GM21723 (cell line): ENCODE measurements around the gene TRERF1.

Source experiments
- ATAC-seq: cut with Tn5 transposase; IDR thresholded peaks from one replicate; pipeline ENCODE4 v1.9.1; 2021; ENCODE audit warnings: mild to moderate bottlenecking, moderate library complexity; ENCODE audit not compliant: unreplicated experiment

Gene TRERF1

DNA sequence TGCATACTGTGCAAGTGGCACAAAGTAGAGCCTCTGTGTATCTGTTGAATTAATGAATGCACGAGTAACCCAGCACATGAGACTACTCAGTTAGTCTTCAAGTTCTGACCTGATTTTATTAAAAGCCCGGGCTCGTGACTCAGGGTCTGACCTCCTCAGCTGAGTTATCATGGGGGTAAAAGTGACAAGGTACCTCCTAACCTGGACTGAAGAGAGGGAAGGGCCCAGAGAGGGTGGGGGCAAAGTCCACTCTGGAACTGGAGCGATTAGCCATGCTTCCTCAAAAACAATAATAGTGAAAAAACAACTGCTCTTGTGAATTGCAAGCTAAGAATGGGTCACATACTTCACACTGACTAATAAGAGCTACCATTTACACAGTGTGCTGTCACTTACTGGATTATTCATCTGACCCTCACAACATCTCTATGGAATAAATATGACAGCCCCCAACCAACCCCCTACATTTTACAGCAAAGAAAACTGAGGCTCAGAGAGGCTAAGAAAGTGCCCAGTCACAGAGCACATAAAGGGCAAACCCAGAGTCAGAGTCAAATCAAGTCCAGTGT lies 26.7 kb downstream of the TRERF1 start:
- no peak for ATAC-seq

- ATAC-seq, result no peak
These were observed 28.5 kb downstream of the TRERF1 start for GRCh38 chr6:42423244-42423643.

GRCh38 chr6:42420741-42421140 lies 31.0 kb downstream of the TRERF1 start:
- ATAC-seq, result no peak

- no peak for ATAC-seq
These were observed 32.0 kb downstream of the TRERF1 start for GRCh38 chr6:42419490-42420280.

- no peak for ATAC-seq
These were observed 33.0 kb downstream of the TRERF1 start for GRCh38 chr6:42418724-42419123.

DNA sequence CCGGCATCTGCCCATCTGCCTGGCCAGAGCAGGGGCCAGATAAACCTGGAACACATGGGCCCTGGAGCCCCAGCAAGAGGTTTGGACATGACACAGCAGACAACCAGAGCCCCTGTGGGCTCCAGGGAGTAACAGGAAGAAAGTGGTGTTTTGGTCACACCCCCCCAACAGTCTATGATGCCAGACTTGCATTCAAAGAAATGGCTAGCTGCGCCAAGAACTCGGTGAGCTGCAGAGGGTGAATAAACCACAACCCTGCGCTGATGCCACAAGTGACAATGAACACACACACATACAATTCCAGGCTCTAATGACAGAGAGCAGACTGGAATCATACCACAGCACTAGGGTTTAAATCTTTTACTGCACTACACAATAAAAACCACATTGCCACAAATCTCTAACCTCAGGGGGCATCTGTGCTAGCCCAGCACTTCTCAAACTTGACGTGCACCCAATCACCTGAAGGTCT lies 34.0 kb downstream of the TRERF1 start:
- ATAC-seq, result no peak

- no peak for ATAC-seq
These were observed 40.3 kb downstream of the TRERF1 start for GRCh38 chr6:42411406-42411805.

DNA sequence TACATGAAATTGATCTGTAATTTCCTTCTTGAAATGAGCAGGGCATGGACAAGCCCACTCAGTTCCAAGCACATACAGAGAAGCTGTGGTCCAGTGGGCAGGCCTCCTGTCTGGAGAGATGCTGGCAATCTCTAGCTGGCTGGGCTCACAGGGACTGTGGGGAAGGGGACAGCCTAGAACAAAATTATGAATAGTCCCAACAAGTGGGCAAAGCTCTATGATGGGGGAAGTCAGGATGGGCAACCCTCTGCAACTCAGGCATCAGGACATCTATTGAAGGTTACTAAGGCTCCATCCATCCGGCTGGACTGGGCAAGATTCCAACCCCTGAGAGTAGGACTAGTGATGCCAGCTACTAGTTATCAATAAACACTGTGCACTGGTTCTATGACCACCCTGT lies 40.9 kb downstream of the TRERF1 start:
- ATAC-seq, result no peak

GRCh38 chr6:42409581-42409980 lies 42.1 kb downstream of the TRERF1 start:
- no peak for ATAC-seq

GRCh38 chr6:42407379-42407778 lies 44.3 kb downstream of the TRERF1 start:
- no peak for ATAC-seq

DNA sequence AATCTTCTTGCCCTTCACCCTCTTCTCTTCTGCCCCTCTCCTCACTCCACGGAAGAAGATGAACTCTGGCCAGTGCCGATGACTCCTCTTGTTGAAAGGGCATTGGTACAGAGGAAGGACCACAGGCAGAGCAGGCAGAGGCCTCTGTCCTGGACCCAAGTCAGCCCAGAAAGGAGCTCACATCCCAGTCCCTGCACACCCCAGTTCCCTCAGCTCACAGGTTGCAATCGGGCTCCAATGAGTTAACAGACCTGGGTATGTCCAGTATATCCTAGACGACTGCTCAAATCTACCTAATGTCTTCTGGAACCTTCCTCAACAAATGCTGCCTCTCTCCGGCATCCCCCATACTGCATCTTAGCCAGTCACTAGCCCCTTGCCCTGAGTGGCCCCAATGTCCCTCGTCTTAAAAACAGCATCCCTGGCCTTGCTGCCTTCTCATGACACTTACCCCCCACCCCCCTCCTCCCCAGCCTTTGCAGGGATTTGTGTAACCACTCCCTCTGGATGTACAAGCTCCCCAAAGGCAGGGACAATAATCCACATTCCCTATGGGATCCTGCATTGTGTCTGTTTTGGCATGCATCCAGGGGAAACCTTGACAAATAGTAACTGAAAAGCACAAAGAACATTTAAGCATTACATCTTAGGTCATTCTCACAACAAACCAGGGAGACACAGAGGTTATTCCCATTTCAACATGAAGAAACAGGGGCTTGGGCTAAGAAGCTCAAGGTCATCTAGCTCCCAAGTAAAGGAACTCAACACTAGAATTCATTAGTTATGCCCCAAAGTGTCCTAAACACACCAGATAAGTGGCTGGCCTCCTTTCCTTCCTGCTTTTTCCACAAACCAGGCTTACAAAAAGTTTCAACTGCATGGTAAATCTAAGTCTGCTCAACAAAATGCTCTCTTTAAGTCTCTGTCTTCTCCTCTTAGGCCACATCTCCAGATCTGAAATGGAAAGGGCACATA lies 45.1 kb downstream of the TRERF1 start:
- ATAC-seq, result no peak

GRCh38 chr6:42405021-42405420 lies 46.7 kb downstream of the TRERF1 start:
- ATAC-seq, result no peak

DNA sequence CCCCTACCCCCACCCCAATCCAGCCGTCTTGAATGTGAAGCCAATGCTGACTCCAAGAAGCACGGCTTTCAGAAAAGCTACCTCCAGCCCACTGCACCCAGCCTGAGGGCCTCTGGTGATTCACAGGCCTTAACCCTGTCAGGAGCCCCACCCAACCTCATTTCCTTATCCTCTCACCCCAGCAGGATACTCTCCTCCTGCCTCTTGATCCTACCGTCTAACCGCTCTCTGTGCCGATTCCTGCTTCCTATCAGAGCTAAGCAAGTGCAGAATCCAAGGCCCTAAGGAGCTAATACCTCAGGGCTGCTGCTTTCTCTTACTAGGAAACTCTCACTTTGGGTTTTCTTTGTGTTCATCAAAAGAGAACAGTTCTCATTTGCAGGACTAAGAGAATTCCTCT lies 47.2 kb downstream of the TRERF1 start:
- ATAC-seq, result no peak

DNA sequence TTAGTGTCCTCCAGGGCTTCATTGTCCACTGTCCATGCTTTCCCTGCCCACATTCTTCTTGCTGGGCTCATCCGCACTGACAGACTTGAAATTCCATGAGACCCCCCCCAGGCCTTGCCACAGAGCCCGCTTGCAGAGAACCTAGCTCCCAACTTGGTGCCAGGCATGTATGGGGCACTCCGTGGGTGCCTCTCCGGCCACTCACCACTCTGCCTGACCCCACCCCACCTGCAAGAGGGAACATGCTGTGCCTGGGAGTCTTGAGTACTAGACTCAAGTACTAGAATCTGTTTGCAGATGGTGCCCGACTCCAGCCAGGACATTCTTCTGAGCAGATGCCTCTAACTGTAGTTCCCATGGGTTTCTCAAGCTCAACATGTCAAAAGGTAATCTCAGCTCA lies 47.9 kb downstream of the TRERF1 start:
- ATAC-seq, result no peak

DNA sequence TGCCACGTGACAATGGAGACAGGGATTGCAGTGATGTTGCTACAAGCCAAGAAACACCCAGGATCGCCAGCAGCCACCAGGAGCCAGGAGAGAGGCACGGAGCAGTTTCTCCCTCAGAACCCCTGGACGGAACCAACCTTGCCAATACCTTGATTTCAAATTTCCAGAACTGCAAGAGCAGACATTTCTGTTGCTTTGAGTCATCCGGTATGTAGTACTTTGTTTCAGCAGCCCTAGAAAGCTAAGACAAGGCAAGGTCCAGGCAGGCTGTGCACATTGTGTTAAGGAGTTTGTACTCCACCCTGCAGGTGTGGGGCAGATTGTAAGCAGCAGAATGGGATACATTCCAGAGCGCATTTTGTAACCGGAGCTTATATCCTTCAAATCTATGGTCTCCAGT lies 48.3 kb downstream of the TRERF1 start:
- ATAC-seq, result no peak

- peak; percentile 78 for ATAC-seq
These were observed 49.5 kb downstream of the TRERF1 start for GRCh38 chr6:42402184-42402583.

- ATAC-seq, result no peak
These were observed 50.1 kb downstream of the TRERF1 start for GRCh38 chr6:42401613-42401951.

DNA sequence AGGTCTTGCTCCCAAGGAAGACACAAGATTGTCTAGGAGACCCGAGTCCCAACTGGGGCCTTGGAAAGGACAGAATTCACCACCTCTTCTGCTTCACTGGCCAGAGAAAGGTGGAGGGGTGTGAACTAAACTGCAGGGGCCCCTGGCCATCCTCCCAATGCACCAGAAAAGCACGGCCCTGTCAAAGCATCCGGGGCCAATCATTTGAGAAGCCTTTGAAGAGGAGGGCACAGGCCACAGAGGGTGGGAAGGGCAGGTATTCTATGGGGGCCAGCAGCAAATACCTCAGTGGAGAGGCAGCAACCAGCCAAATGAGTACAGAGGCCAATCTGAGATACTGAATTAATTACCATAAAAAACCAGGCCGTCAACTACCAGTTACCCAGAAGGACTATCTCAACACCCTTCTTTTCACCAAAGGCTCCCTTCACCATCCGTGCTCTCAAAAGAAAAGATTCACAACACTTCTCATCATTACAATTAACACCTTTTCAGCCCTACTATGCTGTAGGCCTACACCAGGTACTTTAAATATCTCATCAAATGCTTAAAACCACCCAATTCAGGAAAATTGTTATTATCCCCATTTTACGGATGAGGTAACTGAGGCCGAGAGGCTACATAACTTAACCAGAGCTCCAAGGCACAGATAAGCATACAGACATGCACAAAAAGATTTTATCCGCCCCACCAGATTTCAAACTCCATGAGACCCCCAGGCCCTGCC lies 50.7 kb downstream of the TRERF1 start:
- ATAC-seq, result no peak

DNA sequence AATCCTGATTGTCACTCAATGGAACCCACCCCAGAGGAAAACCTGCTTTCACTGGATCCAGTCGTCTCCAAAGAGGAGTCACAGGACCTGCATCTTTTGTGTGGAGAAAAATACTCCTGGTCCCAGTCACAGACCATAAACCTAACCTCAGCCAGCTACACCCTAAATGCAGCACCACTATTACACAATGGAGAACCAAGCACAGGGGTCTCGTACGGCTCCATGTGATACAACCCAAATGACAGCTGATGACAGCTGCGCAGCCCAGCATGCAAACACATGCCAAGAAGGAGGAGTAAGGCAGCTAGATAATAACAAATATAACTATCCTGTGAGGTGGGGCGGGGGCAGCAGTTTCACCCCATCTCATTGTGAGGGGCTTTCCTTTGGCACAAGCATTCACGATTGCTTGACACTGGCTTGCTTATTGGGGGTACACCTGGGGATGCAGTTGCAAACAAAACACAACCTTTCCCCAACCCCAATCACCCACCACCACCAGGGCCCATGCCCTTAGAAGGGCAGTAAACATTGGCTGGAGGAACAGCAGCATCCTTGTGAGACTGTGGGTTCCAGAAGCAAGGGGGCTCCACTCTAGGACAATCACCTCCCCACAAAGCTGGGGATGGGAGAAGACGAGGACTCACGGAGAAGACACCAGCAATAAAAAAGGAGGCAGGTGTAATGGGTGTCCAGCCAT lies 51.5 kb downstream of the TRERF1 start:
- ATAC-seq, result no peak

DNA sequence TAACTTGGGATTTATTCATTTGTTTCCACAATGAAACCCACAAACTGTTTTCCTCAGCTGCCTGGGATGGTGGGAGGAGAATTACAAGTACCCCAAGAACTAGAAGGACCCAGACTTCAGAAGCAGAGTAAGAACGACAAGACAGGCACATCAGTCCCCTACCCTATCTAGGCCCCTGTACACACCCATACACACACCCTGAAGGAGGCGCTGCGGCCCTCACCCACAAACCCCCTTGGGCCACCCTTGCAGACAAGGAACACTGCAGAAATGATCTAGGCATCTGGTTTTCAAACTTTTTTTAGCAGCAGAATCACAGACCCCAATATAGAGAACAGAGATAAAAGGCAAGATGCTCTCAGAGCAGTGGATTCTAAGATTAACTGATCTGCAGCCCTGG lies 55.0 kb downstream of the TRERF1 start:
- ATAC-seq, result no peak
